ENCODE data around the gene GXYLT2.

Gene GXYLT2

GRCh38 chr3:72960812-72961518 is 73.1 kb downstream of the GXYLT2 start:
- H3K27ac ChIP-seq (ENCODE audit: poor library complexity, severe bottlenecking), result no peak overlapping the region
- no peak overlapping the region for H3K4me3 ChIP-seq (ENCODE audit: severe bottlenecking)
- H3K4me1 ChIP-seq (ENCODE audit: insufficient read depth, poor library complexity, severe bottlenecking), result no peaks in the 10 kb centered on the region
- DNase-seq (ENCODE audit: low spot score), result no peak
- no peaks in the 10 kb centered on the region for H3K9me3 ChIP-seq (ENCODE audit: severe bottlenecking)
- ATAC-seq (ENCODE audit: low read depth), result no peak
- no peaks in the 10 kb centered on the region for H3K27me3 ChIP-seq (ENCODE audit: insufficient read depth, poor library complexity, severe bottlenecking)
- no peaks in the 10 kb centered on the region for H3K36me3 ChIP-seq (ENCODE audit: low read depth)
- TF ChIP-seq, protein P1, sequence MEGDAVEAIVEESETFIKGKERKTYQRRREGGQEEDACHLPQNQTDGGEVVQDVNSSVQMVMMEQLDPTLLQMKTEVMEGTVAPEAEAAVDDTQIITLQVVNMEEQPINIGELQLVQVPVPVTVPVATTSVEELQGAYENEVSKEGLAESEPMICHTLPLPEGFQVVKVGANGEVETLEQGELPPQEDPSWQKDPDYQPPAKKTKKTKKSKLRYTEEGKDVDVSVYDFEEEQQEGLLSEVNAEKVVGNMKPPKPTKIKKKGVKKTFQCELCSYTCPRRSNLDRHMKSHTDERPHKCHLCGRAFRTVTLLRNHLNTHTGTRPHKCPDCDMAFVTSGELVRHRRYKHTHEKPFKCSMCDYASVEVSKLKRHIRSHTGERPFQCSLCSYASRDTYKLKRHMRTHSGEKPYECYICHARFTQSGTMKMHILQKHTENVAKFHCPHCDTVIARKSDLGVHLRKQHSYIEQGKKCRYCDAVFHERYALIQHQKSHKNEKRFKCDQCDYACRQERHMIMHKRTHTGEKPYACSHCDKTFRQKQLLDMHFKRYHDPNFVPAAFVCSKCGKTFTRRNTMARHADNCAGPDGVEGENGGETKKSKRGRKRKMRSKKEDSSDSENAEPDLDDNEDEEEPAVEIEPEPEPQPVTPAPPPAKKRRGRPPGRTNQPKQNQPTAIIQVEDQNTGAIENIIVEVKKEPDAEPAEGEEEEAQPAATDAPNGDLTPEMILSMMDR (IDR thresholded peaks at IDR 0.05; ENCODE audit: poor library complexity, severe bottlenecking), result no peak

- Histone ChIP-seq H3K4me3 (ENCODE audit: severe bottlenecking) (no peak overlapping the region), H3K27ac (ENCODE audit: poor library complexity, severe bottlenecking) (no peak overlapping the region), H3K27me3 (ENCODE audit: insufficient read depth, poor library complexity, severe bottlenecking) (no peaks in the 10 kb centered on the region), H3K4me1 (ENCODE audit: insufficient read depth, poor library complexity, severe bottlenecking) (no peaks in the 10 kb centered on the region), H3K9me3 (ENCODE audit: severe bottlenecking) (no peaks in the 10 kb centered on the region), H3K36me3 (ENCODE audit: low read depth) (no peaks in the 10 kb centered on the region)
- TF ChIP-seq, protein P1 (IDR thresholded peaks at IDR 0.05; ENCODE audit: poor library complexity, severe bottlenecking), result no peak
- ATAC-seq (ENCODE audit: low read depth) (no peak), DNase-seq (ENCODE audit: low spot score) (no peak)
These were observed 73.9 kb downstream of the GXYLT2 start for GRCh38 chr3:72961752-72962151.

- Histone ChIP-seq H3K27me3 (ENCODE audit: insufficient read depth, poor library complexity, severe bottlenecking) (no peaks in the 10 kb centered on the region), H3K4me1 (ENCODE audit: insufficient read depth, poor library complexity, severe bottlenecking) (no peaks in the 10 kb centered on the region), H3K4me3 (ENCODE audit: severe bottlenecking) (no peak overlapping the region), H3K27ac (ENCODE audit: poor library complexity, severe bottlenecking) (no peak overlapping the region), H3K36me3 (ENCODE audit: low read depth) (no peaks in the 10 kb centered on the region), H3K9me3 (ENCODE audit: severe bottlenecking) (no peaks in the 10 kb centered on the region)
- no peak for ATAC-seq (ENCODE audit: low read depth)
- TF ChIP-seq, protein P1 (IDR thresholded peaks at IDR 0.05; ENCODE audit: poor library complexity, severe bottlenecking), result no peak
- DNase-seq (ENCODE audit: low spot score), result no peak
These were observed 74.5 kb downstream of the GXYLT2 start for GRCh38 chr3:72962317-72962716.

GRCh38 chr3:72964633-72965032 is 76.8 kb downstream of the GXYLT2 start:
- Histone ChIP-seq H3K4me1 (ENCODE audit: insufficient read depth, poor library complexity, severe bottlenecking) (no peaks in the 10 kb centered on the region), H3K9me3 (ENCODE audit: severe bottlenecking) (no peaks in the 10 kb centered on the region), H3K27ac (ENCODE audit: poor library complexity, severe bottlenecking) (no peak overlapping the region), H3K36me3 (ENCODE audit: low read depth) (no peaks in the 10 kb centered on the region), H3K27me3 (ENCODE audit: insufficient read depth, poor library complexity, severe bottlenecking) (no peaks in the 10 kb centered on the region), H3K4me3 (ENCODE audit: severe bottlenecking) (no peak overlapping the region)
- TF ChIP-seq, protein P1 (IDR thresholded peaks at IDR 0.05; ENCODE audit: poor library complexity, severe bottlenecking), result no peak
- DNase-seq (ENCODE audit: low spot score), result no peak
- ATAC-seq (ENCODE audit: low read depth), result no peak

GRCh38 chr3:72968266-72968664 is 80.4 kb downstream of the GXYLT2 start:
- no peak overlapping the region for H3K4me3 ChIP-seq (ENCODE audit: severe bottlenecking)
- no peak for DNase-seq (ENCODE audit: low spot score)
- no peak overlapping the region for H3K27ac ChIP-seq (ENCODE audit: poor library complexity, severe bottlenecking)
- no peaks in the 10 kb centered on the region for H3K36me3 ChIP-seq (ENCODE audit: low read depth)
- no peaks in the 10 kb centered on the region for H3K4me1 ChIP-seq (ENCODE audit: insufficient read depth, poor library complexity, severe bottlenecking)
- TF ChIP-seq, protein P1 (IDR thresholded peaks at IDR 0.05; ENCODE audit: poor library complexity, severe bottlenecking), result no peak
- ATAC-seq (ENCODE audit: low read depth), result no peak
- H3K9me3 ChIP-seq (ENCODE audit: severe bottlenecking), result no peaks in the 10 kb centered on the region
- no peaks in the 10 kb centered on the region for H3K27me3 ChIP-seq (ENCODE audit: insufficient read depth, poor library complexity, severe bottlenecking)
